Peyer's patch (tissue), 4 donors: ENCODE data around the gene TOP2B. TPM values are rescaled to one million over a fixed set of nuclear protein-coding genes. Genes with fewer than 3 reads are reported as not detected.

ENCODE experiments used
- DNase-seq, 3 donors: peaks; one replicate each; pipeline ENCODE4 v3.0.0-alpha.2; 2017 to 2019
- H3K27ac ChIP-seq, 4 donors: fragments of 200-600 bp; sonication (generic); one replicate each; pipeline ENCODE4 v1.5.1; 2016 to 2019
- H3K27me3 ChIP-seq, 2 donors: fragments of 200-600 bp; sonication (generic); one replicate each; pipeline ENCODE4 v1.5.1; 2019
- H3K36me3 ChIP-seq, 3 donors: fragments of 200-600 bp; sonication (generic); one replicate each; pipeline ENCODE4 v1.5.1; 2016 to 2019
- H3K4me1 ChIP-seq, 4 donors: fragments of 200-600 bp; sonication (generic); one replicate each; pipeline ENCODE4 v1.5.1; 2016 to 2019
- H3K4me3 ChIP-seq, 4 donors: fragments of 200-600 bp; sonication (generic); 1 replicate in 3 of 4; 2 replicates in 1 of 4; pipeline ENCODE4 v1.5.1; 2016 to 2019; ENCODE audit warnings: mild to moderate bottlenecking in 1 of 4
- H3K9me3 ChIP-seq, 4 donors: fragments of 200-600 bp; sonication (generic); one replicate each; pipeline ENCODE4 v1.5.1; 2016 to 2019; ENCODE audit warnings: mild to moderate bottlenecking in 1 of 4
- POLR2A ChIP-seq, 2 donors: fragments of 450-650 bp; IDR thresholded peaks; one replicate each; pipeline ENCODE4 v1.5.1; 2017; ENCODE audit warnings: antibody characterized with exemption in 2 of 2, mild to moderate bottlenecking in 2 of 2, moderate library complexity in 2 of 2
- total RNA-seq, 4 donors: library from RNA; depleted of rRNA; stranded (reverse); fragments of >200 nt; gene quantifications; one replicate each; pipeline ENCODE4 v1.1.0, GENCODE V29; 2016
- TF ChIP-seq, protein P1 (sequence below), 6 experiments: fragments of 450-650 bp in 4 of 6; fragments of 200-600 bp in 2 of 6; sonication (generic) in 1 of 6; IDR thresholded peaks; one replicate each; pipeline ENCODE4 v1.5.1; 2017 to 2019; ENCODE audit warnings: antibody characterized with exemption in 6 of 6, mild to moderate bottlenecking in 3 of 6, moderate library complexity in 1 of 6

The TOP2B gene
- total RNA-seq, 4 donors from 2014 or later: 70.4 to 198 (median 73.8) TPM

DNA sequence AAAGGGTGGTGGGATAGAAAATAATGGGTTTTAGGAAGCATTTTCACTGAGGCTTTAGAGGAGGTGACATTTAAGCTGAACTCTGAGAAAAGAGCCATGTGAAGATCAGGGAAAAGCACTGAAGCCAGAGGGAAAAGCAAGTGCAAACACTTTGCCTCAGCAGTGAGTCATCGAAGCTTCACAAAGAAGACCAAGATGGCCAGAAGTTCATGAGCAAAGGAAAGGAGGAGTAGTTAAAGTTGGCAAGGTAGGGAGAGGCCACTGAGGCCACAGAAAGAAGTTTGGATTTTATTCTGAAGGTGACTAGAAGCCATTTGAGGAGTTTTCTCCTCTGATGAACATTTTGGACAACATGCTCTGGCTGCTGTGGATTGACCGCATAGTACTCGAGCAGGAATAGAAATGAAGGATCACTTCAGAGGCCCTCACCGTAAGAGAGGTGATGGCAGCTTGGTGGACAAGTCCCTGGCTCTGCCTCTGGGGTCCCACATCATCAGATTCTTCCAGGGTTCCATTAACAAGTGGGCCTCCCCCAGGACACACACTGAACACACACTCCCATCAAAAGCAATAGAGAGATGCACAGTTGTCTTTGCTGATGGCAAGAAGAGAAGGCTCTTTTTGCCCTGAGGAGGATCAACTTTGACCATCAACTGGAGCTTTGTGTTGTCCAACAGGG is 75.5 kb downstream of the TOP2B start:
- no peaks in the 10 kb centered on the region for H3K27me3 ChIP-seq
- no peak for DNase-seq
- H3K27ac ChIP-seq: no peak overlapping the region
- no peak overlapping the region for H3K4me3 ChIP-seq
- no peaks in the 10 kb centered on the region for H3K36me3 ChIP-seq
- no peaks in the 10 kb centered on the region for H3K9me3 ChIP-seq
- TF ChIP-seq POLR2A (IDR thresholded peaks at IDR 0.05): no peak
- TF ChIP-seq, protein P1, sequence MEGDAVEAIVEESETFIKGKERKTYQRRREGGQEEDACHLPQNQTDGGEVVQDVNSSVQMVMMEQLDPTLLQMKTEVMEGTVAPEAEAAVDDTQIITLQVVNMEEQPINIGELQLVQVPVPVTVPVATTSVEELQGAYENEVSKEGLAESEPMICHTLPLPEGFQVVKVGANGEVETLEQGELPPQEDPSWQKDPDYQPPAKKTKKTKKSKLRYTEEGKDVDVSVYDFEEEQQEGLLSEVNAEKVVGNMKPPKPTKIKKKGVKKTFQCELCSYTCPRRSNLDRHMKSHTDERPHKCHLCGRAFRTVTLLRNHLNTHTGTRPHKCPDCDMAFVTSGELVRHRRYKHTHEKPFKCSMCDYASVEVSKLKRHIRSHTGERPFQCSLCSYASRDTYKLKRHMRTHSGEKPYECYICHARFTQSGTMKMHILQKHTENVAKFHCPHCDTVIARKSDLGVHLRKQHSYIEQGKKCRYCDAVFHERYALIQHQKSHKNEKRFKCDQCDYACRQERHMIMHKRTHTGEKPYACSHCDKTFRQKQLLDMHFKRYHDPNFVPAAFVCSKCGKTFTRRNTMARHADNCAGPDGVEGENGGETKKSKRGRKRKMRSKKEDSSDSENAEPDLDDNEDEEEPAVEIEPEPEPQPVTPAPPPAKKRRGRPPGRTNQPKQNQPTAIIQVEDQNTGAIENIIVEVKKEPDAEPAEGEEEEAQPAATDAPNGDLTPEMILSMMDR (IDR thresholded peaks at IDR 0.05): no peak
- no peaks in the 10 kb centered on the region for H3K4me1 ChIP-seq

GRCh38 chr3:25588441-25589103 is 76.1 kb downstream of the TOP2B start:
- no peaks in the 10 kb centered on the region for H3K9me3 ChIP-seq
- no peak for DNase-seq
- H3K4me3 ChIP-seq: no peak overlapping the region
- no peaks in the 10 kb centered on the region for H3K4me1 ChIP-seq
- no peaks in the 10 kb centered on the region for H3K27me3 ChIP-seq
- no peaks in the 10 kb centered on the region for H3K36me3 ChIP-seq
- TF ChIP-seq, protein P1 (IDR thresholded peaks at IDR 0.05): no peak
- no peak for TF ChIP-seq POLR2A (IDR thresholded peaks at IDR 0.05)
- H3K27ac ChIP-seq: no peak overlapping the region

DNA sequence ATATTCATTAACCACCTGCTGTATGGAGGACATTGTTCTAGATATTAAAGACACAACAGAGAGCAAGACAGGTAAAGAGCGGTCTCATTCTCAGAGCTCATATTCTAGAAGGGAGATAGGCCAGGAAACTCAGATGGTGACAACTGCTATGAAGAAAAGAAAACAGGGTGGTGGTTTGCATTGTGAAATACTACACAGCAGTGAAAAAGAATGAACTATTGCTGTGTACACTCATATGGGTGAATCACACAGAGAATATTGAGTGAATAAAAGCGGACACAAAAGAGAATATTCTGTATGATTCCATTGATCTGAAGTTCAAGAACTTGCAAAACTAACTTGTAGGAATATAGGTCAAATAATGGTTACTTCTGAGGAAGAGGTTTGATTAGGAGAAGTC is 76.7 kb downstream of the TOP2B start:
- Histone ChIP-seq H3K9me3 (no peaks in the 10 kb centered on the region), H3K4me1 (no peaks in the 10 kb centered on the region), H3K36me3 (no peaks in the 10 kb centered on the region), H3K27me3 (no peaks in the 10 kb centered on the region), H3K27ac (no peak overlapping the region), H3K4me3 (no peak overlapping the region)
- TF ChIP-seq, protein P1 (IDR thresholded peaks at IDR 0.05): no peak
- no peak for TF ChIP-seq POLR2A (IDR thresholded peaks at IDR 0.05)
- DNase-seq: no peak

GRCh38 chr3:25587526-25587925 is 77.2 kb downstream of the TOP2B start:
- H3K4me1 ChIP-seq: no peaks in the 10 kb centered on the region
- no peak for TF ChIP-seq POLR2A (IDR thresholded peaks at IDR 0.05)
- TF ChIP-seq, protein P1 (IDR thresholded peaks at IDR 0.05): no peak

DNA sequence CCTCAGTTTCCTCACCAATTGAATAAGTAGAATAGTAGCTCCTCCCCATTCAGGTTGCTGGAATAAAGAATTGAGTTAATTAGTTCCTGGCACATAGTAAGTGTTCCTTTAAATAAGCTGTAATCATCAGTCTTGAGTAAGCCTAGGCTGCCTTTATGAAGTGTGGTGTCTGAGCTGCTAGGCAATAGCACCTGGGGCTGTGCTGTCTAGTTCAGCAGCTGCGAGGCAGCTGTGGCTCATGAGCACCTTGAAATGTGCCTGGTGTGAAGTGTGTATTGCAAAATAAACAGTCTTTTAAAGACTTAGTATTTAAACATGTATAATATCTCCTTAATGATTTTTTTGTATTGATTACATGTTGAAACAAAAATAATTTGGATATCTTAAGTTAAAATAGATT is 77.6 kb downstream of the TOP2B start:
- no peak for TF ChIP-seq POLR2A (IDR thresholded peaks at IDR 0.05)
- TF ChIP-seq, protein P1 (IDR thresholded peaks at IDR 0.05): no peak
- Histone ChIP-seq H3K9me3 (no peaks in the 10 kb centered on the region), H3K27me3 (no peaks in the 10 kb centered on the region), H3K4me3 (no peak overlapping the region), H3K27ac (no peak overlapping the region), H3K4me1 (no peaks in the 10 kb centered on the region), H3K36me3 (no peaks in the 10 kb centered on the region)
- DNase-seq: no peak

More at GRCh38 chr3:25587526-25587925, 77.2 kb downstream of the TOP2B start:
- Histone ChIP-seq H3K9me3 (no peaks in the 10 kb centered on the region), H3K27me3 (no peaks in the 10 kb centered on the region), H3K4me3 (no peak overlapping the region), H3K27ac (no peak overlapping the region), H3K36me3 (no peaks in the 10 kb centered on the region)
- DNase-seq: no peak
